A549 (cell line): Measurements from ENCODE around the gene CD47. TPM values are rescaled to one million over a fixed set of nuclear protein-coding genes. Genes with fewer than 3 reads are reported as not detected.

Experiments
- ATAC-seq, 2 experiments: fragments of 200-7000 bp in 1 of 2; fragments of >200 bp in 1 of 2; cut with Nextera tagmentation in 1 of 2; cut with Tn5 transposase in 1 of 2; 3 replicates each; pipeline versions ENCODE4 v1.8.0 to v1.9.1; 2018 to 2020; ENCODE audit warnings: mild to moderate bottlenecking in 1 of 2, moderate library complexity in 1 of 2
- CTCF ChIA-PET: fragments of 300-600 bp; sonication (Branson Sonifier 250); formaldehyde crosslinking; extraction: SDS; loops from one replicate; lab custom pipeline; 2021; ENCODE audit warnings: antibody characterized with exemption, inconsistent platforms; lab: Yijun Ruan, JAX
- POLR2A ChIA-PET: fragments of 350-600 bp; formaldehyde crosslinking; extraction: SDS; loops from one replicate; lab custom pipeline; 2021; ENCODE audit warnings: antibody characterized with exemption, inconsistent platforms; lab: Yijun Ruan, JAX
- DNase-seq, 2 experiments: peaks; one replicate each; pipeline versions ENCODE4 v3.0.0 to v3.0.0-alpha.2; 2011 to 2016; ENCODE audit warnings: low read depth in 1 of 2, low spot score in 1 of 2
- FAIRE-seq: peaks from 2 replicates; lab custom pipeline; 2011; peaks lifted over from hg19 to GRCh38; lab: Jason Lieb, UNC
- H3K27ac ChIP-seq, 2 experiments: fragments of >200 bp; sonication (Bioruptor Twin); formaldehyde crosslinking; 3 replicates each; pipeline ENCODE4 v1.5.1; 2016 to 2017
- H3K4me1 ChIP-seq: fragments of >200 bp; sonication (Bioruptor Twin); formaldehyde crosslinking; 3 replicates; pipeline ENCODE4 v1.6.1; 2016
- H3K4me2 ChIP-seq: fragments of >200 bp; sonication (Bioruptor Twin); formaldehyde crosslinking; 3 replicates; pipeline ENCODE4 v1.6.1; 2016
- H3K4me3 ChIP-seq: fragments of >200 bp; sonication (Bioruptor Twin); formaldehyde crosslinking; 3 replicates; pipeline ENCODE4 v1.5.1; 2016
- H3K9me3 ChIP-seq: fragments of >200 bp; sonication (Bioruptor Twin); formaldehyde crosslinking; 3 replicates; pipeline ENCODE4 v1.6.1; 2016
- CEBPB ChIP-seq, 2 experiments: fragments of >200 bp in 1 of 2; sonication (Bioruptor Twin) in 1 of 2; formaldehyde crosslinking in 1 of 2; IDR thresholded peaks; 2 replicates each; pipeline ENCODE4 v1.6.1; 2012 to 2016
- CHD2 ChIP-seq: fragments of 150-350 bp; IDR thresholded peaks from 2 replicates; pipeline ENCODE4 v1.6.1; 2014; ENCODE audit warnings: low read length; ENCODE audit not compliant: partially characterized antibody
- CHD4 ChIP-seq: fragments of 200-600 bp; sonication (generic); IDR thresholded peaks from 2 replicates; pipeline ENCODE4 v1.6.1; 2016; ENCODE audit warnings: antibody characterized with exemption, mild to moderate bottlenecking, borderline replicate concordance
- E2F6 ChIP-seq: IDR thresholded peaks from 2 replicates; pipeline ENCODE4 v1.6.1; 2012; ENCODE audit warnings: low read depth, borderline replicate concordance
- EHF ChIP-seq: fragments of 250-450 bp; sonication (Bioruptor Pico); IDR thresholded peaks from 2 replicates; pipeline ENCODE4 v1.5.0; 2020; ENCODE audit warnings: mild to moderate bottlenecking
- ESRRA ChIP-seq: fragments of 150-350 bp; IDR thresholded peaks from 2 replicates; pipeline ENCODE4 v1.6.1; 2014; ENCODE audit warnings: mild to moderate bottlenecking, low read length, borderline replicate concordance
- FOSB ChIP-seq: fragments of 250-450 bp; sonication (Bioruptor Pico); IDR thresholded peaks from 2 replicates; pipeline ENCODE4 v1.5.0; 2020; ENCODE audit warnings: mild to moderate bottlenecking, moderate library complexity
- FOSL2 ChIP-seq, 2 experiments: fragments of 450-650 bp in 1 of 2; fragments of >200 bp in 1 of 2; sonication (Bioruptor Twin) in 1 of 2; formaldehyde crosslinking; IDR thresholded peaks; 2 replicates each; pipeline versions ENCODE4 v1.5.0 to v1.6.1; 2016 to 2020; ENCODE audit warnings: mild to moderate bottlenecking in 1 of 2, moderate library complexity in 1 of 2
- FOXS1 ChIP-seq: fragments of 250-450 bp; sonication (Bioruptor Pico); IDR thresholded peaks from 2 replicates; pipeline ENCODE4 v1.5.0; 2020; ENCODE audit warnings: mild to moderate bottlenecking, moderate library complexity
- HOXA7 ChIP-seq: fragments of 250-450 bp; sonication (Bioruptor Pico); IDR thresholded peaks from 2 replicates; pipeline ENCODE4 v1.5.0; 2020; ENCODE audit warnings: mild to moderate bottlenecking, moderate library complexity
- KDM5A ChIP-seq: fragments of 200-600 bp; sonication (generic); IDR thresholded peaks from 2 replicates; pipeline ENCODE4 v1.6.1; 2016; ENCODE audit warnings: antibody characterized with exemption, mild to moderate bottlenecking
- MAX ChIP-seq: IDR thresholded peaks from 2 replicates; pipeline ENCODE4 v1.6.1; 2012
- MYC ChIP-seq: IDR thresholded peaks from 2 replicates; pipeline ENCODE4 v1.6.1; 2012; ENCODE audit warnings: mild to moderate bottlenecking, inconsistent platforms, low read length, improper control_type of control experiment, borderline replicate concordance
- RAD21 ChIP-seq, 2 experiments: fragments of >200 bp in 1 of 2; sonication (Bioruptor Twin) in 1 of 2; formaldehyde crosslinking in 1 of 2; IDR thresholded peaks in 1 of 2; conservative IDR thresholded peaks in 1 of 2; 2 replicates in 1 of 2; 3 replicates in 1 of 2; pipeline ENCODE4 v1.6.1; 2012 to 2018; ENCODE audit warnings: inconsistent platforms in 1 of 2
- RCOR1 ChIP-seq: fragments of 150-350 bp; IDR thresholded peaks from 2 replicates; pipeline ENCODE4 v1.6.1; 2014; ENCODE audit warnings: antibody characterized with exemption, low read length, low read depth
- REST ChIP-seq: fragments of 200-600 bp; sonication (generic); IDR thresholded peaks from 2 replicates; pipeline ENCODE4 v1.6.1; 2016; ENCODE audit warnings: antibody characterized with exemption, mild to moderate bottlenecking, moderate library complexity
- RNF2 ChIP-seq: fragments of 200-600 bp; sonication (generic); IDR thresholded peaks from 2 replicates; pipeline ENCODE4 v1.6.1; 2016; ENCODE audit warnings: low read depth, mild to moderate bottlenecking, antibody characterized with exemption, moderate library complexity, borderline replicate concordance
- SMC3 ChIP-seq: fragments of >200 bp; sonication (Bioruptor Twin); formaldehyde crosslinking; IDR thresholded peaks from 3 replicates; pipeline ENCODE4 v1.6.1; 2018; ENCODE audit warnings: inconsistent platforms
- SREBF2 ChIP-seq: fragments of 450-650 bp; IDR thresholded peaks from 2 replicates; pipeline ENCODE4 v1.6.1; 2014; ENCODE audit warnings: mild to moderate bottlenecking, moderate library complexity
- TP53 ChIP-seq: fragments of 250-450 bp; sonication (Bioruptor Pico); IDR thresholded peaks from 2 replicates; pipeline ENCODE4 v1.5.0; 2021; ENCODE audit warnings: mild to moderate bottlenecking, moderate library complexity
- ZNF302 ChIP-seq: fragments of 250-450 bp; sonication (Bioruptor Pico); IDR thresholded peaks from 2 replicates; pipeline ENCODE4 v1.9.0; 2021; ENCODE audit warnings: inconsistent platforms, mild to moderate bottlenecking, moderate library complexity
- ZSCAN20 ChIP-seq: fragments of 250-450 bp; sonication (Bioruptor Pico); IDR thresholded peaks from 2 replicates; pipeline ENCODE4 v1.8.0; 2022; ENCODE audit warnings: mild to moderate bottlenecking, moderate library complexity
- WGBS: methylation state at CpG from one replicate; pipeline ENCODE4 v1.1.6; 2017; ENCODE audit errors: missing lambda C conversion rate; 5-methylcytosine and 5-hydroxymethylcytosine counted together
- polyA plus RNA-seq, 4 experiments: library from polyadenylated mRNA; depleted of rRNA in 3 of 4; stranded (reverse); fragments of >200 nt; fragmentation: RNase III in 1 of 4; extraction: RNeasy Plus Mini Kit Qiagen cat#74134 plus additional on column Dnase treatment in 1 of 4; gene quantifications; 2 replicates in 3 of 4; 3 replicates in 1 of 4; pipeline ENCODE4 v1.2.3, GENCODE V29; 2011 to 2017

CD47 gene
- polyA plus RNA-seq, 2 of the 4 experiments (the other 2 are of a cell fraction) = 31.0 to 35.9 TPM

GRCh38 chr3:108100906-108101660 lies 10.3 kb upstream of the CD47 start:
- Histone ChIP-seq H3K4me3 (no peak overlapping the region), H3K9me3 (no peaks in the 10 kb centered on the region), H3K4me2 (no peak overlapping the region), H3K4me1 (no peaks in the 10 kb centered on the region), H3K27ac (no peak overlapping the region)
- ChIA-PET CTCF (no interaction called here), POLR2A (no interaction called here)
- 56% methylated on average over 4 of the region's 4 CpGs for WGBS
- ATAC-seq (no peak), FAIRE-seq (no peak), DNase-seq (no peak)
- TF ChIP-seq KDM5A (no peak), REST (no peak), RAD21 (conservative IDR thresholded peaks at IDR 0.05 in 1 of 2, IDR thresholded peaks at IDR 0.05 in 1 of 2) (no peak), SREBF2 (no peak), ZSCAN20 (CRISPR knock-in tag) (no peak), E2F6 (no peak), ZNF302 (CRISPR knock-in tag) (no peak), HOXA7 (CRISPR knock-in tag) (no peak), ESRRA (no peak), FOXS1 (CRISPR knock-in tag) (no peak), MAX (no peak), EHF (CRISPR knock-in tag) (no peak), TP53 (CRISPR knock-in tag) (no peak), FOSL2 (IDR thresholded peaks at IDR 0.05) (no peak), FOSL2 (CRISPR knock-in tag; IDR thresholded peaks at IDR 0.05) (no peak), CHD2 (no peak), RNF2 (no peak), CEBPB (IDR thresholded peaks at IDR 0.05) (no peak), SMC3 (no peak), MYC (no peak)

GRCh38 chr3:108099679-108100428 lies 9.0 kb upstream of the CD47 start:
- DNase-seq = no peak
- no peaks in the 10 kb centered on the region for H3K4me1 ChIP-seq
- no peak for FAIRE-seq
- TF ChIP-seq MYC (no peak), CHD4 (no peak), FOSB (CRISPR knock-in tag) (no peak), SMC3 (no peak), RCOR1 (no peak)
- H3K4me3 ChIP-seq = no peak overlapping the region
- ChIA-PET CTCF (no interaction called here), POLR2A (no interaction called here)
- 70% methylated on average over 9 of the region's 9 CpGs for WGBS
- no peak overlapping the region for H3K4me2 ChIP-seq
- ATAC-seq = no peak
- no peaks in the 10 kb centered on the region for H3K9me3 ChIP-seq
- no peak overlapping the region for H3K27ac ChIP-seq
